GM21786 (cell line): ENCODE data around the gene MRPS23.
A peak's percentile ranks its signal among the peaks of the same experiment; 100 is the strongest.

Source experiments
- ATAC-seq: cut with Tn5 transposase; IDR thresholded peaks from one replicate; pipeline ENCODE4 v1.9.1; 2021; ENCODE audit not compliant: unreplicated experiment

MRPS23 gene

DNA sequence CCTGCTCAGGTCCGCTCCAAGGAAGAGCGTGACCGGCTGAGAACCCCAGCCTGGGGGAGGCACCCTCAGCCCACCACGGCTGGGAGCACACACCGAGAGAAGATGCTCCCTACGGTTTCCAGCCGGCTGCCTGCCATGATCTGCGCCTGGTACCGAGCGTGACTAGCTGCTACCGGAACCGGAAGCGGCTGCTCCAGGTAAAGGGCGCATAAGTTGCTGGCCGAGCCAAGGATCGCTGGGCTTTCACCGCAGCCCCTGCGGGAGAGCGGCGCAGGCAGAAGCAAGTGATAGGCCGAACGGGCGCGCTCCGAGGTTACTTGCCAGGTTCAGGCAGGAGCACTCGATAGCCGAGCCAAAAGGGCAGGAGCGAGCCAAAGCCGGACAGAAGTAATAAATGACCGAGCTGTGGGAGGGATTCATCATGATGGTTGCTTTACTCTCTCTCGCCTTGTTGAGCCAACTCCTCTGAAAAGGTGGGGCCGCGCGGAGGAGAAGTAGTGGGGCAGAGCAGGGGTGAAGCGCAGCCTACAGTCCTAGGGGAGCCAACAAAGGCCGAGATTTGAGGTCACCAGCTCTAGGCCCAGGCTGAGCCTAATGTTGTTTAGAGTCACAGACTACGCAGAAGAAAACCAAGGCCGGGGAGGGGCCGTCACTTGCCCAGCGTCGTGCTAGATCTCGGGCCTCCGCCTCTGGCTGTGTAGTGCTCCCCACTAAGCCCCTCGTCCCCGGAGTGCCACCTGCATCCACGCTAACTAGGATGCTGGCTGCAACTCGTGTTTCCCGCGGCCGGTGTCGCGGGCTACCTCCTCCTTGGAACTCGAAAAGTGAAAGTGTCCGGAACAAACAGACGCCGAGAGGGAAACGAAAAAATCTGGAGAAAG lies at the start of gene MRPS23:
MRPS23 (minus strand) TSS at position 171 of the 881 bp plus-strand sequence; CDS start at position 137, 34 bp downstream.
- peak; percentile 90 for ATAC-seq

DNA sequence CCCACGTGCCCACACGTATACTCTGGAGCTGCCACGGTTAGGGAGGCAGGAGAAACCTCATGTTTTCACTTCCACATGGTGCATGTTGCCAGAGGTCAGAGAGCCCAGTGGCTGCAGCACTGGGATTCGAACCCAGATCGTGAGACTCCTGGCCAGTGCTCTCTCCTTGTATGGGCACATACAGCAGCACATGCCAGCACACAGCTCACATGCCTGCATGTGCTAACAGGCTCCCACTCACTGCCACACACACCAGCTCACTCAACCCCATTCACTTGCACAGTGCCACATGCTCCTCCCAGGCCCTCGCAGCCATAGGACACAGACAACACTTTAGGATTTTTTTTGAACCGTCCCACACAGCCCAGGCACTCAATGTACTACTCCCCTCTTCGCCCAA lies 49.5 kb upstream of the MRPS23 start:
- ATAC-seq = no peak

GRCh38 chr17:57898487-57899311 lies 48.9 kb upstream of the MRPS23 start:
- no peak for ATAC-seq

DNA sequence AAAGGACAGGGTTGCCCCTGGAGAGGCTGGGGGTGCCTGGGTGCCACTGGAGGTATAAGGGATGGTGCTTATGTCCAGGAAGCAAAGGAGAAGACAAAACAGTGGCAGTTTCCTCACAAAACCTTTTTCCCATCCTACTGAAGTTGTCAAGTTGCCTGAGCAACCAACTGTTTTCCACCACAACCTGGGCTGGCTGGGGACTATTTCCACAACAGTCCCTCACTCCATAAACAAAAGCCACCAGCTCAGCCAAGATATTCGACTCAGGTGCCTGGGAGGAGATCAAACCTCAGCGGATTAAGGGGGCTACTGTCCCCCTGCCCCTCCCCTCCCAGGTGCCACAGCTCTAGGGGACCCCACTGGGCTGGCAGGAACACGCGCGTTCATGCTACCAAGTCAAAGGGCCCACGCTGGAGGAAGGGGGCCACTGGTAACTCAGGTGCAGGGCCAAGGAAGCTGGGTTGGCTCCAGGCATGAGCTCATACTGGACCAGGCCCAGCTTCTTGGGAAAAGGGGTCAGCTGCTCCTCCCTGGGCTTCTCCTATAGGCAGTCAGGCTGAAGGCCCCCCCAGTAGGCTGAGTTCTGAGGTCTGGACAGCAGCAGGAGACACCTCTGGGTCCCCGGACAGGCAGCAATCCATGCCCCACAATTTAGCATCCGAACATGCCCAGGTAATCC lies 45.7 kb upstream of the MRPS23 start:
- no peak for ATAC-seq

DNA sequence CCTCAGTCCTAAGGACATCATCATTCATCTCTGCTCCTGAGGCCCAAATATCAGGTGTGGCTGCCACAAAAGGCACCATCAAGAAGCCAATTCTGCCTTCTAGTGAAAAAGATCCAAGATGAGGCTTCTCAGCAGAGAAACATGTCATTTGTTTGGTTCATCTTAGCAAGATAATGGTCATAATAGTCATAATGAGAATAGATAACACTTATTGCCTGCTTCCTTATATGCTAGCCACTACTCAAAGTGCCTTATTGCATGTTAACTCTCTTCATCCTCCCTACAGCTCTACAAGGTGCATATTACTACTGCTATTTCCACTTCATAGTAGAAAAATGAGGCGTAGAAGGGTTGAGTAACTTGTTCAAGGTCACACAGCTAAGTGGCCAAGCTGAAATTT lies 45.0 kb upstream of the MRPS23 start:
- ATAC-seq = no peak

DNA sequence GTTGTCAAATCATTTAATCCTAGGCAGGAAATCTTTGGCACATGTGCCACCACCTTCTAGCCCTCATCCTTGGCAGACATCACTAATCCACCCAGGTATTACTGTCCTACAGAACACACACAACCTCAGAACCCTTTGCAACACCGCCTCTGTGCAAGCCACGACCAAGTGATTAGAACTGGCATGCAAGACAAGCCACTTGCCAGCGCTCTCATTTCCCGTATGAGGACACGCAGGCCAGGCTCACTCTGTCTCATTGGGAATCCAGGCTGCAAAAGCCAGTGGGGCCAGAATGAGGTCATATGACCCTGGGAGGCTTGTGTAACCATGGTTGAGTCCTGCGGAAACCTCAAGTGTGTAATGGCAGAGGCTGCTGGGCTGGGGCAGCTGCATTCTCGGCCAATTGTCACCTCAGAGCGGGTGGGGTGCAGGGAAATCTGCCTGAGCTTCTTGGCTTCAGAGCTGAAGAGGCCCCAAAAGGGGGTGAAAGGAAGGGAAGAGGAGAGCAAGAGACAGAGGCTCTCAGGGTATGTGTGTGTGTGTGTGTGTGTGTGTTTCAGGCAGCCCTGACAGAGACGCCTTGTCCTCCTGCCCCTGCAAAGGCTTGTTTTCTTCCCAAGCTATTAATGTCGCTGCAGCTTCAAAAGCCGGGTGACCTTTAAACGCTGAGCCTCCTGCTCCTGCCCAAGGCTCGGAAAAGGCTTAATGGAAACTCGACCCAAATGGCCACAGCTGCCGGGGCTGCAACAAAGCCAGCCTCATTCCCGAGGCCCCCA lies 43.2 kb upstream of the MRPS23 start:
- no peak for ATAC-seq

DNA sequence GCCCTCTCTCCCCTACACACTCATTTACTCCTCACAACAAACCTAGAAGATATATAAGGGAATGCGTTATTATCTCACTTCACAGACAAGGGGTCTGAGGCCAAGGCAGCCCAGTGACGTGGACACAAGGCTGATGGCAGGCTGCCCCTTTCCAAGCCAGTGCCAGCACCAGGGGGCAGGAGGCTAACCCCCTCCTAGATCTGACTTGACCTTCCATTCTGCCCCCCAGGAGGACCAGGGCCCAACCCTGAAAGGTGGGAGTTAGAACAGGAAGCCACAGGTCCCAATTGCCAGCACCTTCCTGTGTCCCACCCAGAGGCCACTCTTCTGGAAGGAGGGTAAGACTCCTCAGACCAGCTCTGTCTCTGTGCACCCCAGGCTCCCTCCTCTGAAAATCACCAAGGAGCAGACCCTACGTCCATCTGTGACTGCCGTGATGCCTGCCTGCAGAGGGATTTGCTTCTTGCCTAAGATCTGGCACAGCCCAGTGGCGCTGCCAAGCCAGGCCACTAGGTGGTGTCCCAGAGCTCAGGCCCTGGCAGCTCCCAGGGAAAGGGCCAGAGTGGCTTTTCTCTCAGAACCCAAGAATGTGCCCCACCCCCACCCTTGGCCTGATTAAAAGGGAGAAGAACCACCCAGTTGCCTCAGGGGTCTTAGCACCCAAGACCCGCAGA lies 42.4 kb upstream of the MRPS23 start:
- ATAC-seq = no peak

- ATAC-seq = no peak
These were observed 41.0 kb upstream of the MRPS23 start for GRCh38 chr17:57890857-57891232.

GRCh38 chr17:57889892-57890856 lies 40.3 kb upstream of the MRPS23 start:
- ATAC-seq = no peak

DNA sequence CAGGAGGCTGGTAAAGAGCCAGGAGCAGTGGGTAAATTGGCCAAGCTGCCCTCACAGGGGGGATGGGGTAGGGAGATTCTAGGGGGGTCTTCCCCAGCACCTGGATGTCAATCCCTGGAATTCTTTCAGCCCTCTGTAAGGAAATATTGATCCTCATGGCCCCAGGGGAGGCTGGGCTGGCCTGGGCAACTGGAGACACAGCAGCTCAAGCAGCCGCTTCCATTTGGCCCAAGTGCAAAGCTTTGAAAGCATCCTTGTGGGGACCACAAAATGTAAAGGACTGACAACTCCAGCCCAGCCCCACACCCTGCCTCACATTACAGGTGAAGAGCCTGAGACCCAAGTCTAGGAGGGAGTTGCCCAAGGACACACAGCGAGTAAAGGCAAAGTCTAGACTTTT lies 39.4 kb upstream of the MRPS23 start:
- no peak for ATAC-seq

- ATAC-seq = no peak
These were observed 38.7 kb upstream of the MRPS23 start for GRCh38 chr17:57888311-57889216.

DNA sequence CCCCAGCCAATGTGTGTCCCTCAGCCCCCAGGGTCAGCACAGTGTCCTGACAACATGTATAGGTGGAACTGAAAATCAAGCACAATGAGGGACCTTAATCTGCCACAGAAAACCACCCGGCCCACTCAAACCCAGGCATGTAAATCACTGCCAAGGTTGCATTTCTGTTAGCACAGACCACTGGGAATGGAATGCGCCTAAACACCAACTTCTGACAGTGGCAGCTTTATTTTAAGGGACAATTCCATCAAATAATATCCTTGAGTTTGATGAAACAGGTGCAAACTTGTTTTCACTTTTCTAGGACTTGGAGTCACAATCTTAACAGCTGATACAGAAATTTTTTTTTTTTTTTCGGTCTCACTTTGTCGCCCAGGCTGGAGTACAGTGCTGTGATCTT lies 37.3 kb upstream of the MRPS23 start:
- ATAC-seq = no peak

GRCh38 chr17:57886020-57886419 lies 36.2 kb upstream of the MRPS23 start:
- ATAC-seq = no peak

GRCh38 chr17:57885148-57885915 lies 35.5 kb upstream of the MRPS23 start:
- no peak for ATAC-seq

- ATAC-seq = no peak
These were observed 32.0 kb upstream of the MRPS23 start for GRCh38 chr17:57881783-57882351.

DNA sequence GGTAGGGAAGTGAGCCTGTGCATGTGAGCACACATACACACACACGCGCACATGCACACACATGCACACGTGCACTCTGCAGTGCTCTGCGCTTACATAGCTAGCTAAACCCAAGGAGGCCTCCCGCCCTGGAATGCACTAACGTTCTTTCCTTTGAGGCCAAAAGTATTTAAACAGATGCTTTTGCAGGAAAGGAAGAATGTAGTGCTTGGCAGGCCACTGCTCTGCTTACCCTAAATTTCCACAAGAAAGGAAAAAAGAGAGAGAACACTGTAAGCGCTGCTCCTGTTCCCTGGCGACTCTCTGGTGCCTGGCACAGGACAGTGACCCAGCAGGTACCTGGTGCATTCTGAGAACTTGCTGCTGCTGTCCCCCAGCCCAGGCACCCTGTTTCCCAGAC lies 31.3 kb upstream of the MRPS23 start:
- ATAC-seq = no peak

- no peak for ATAC-seq
These were observed 30.2 kb upstream of the MRPS23 start for GRCh38 chr17:57880086-57880456.
